ENCODE results near the gene CCND3. TPM values are rescaled to one million over a fixed set of nuclear protein-coding genes. Genes with fewer than 3 reads are reported as not detected.

Gene CCND3
- total RNA-seq, 1 donor from 2014 or later, result 11.8 TPM

DNA sequence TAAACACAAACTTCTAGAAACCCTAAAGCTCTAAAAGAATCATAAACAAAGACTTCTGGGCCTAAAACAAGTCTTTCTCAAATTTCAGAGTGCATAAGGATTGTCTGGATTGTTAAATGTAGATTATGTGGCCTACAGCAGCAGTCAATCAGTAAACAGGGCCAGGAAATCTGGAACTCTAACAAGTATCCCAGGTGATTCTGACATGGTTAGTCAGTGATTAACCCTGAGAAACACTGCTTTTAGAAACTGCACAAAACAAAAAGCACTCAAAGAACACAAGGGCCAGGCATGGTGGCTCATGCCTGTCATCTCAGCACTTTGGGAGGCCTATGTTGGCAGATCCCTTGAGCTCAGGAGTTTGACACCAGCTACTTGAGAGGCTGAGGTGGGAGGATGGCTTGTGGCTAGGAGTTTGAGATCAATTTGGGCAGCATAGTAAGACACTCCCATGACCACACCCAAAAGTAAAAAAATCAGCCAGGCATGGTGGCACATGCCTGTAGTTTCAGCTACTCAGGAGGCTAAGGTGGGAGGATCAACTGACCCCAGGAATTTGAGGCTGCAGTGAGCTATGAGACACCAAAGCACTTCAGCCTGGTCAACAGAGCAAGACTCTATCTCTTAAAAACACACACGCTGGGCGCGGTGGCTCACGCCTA is 26.6 kb downstream of the CCND3 start:
- TF ChIP-seq, protein P1, sequence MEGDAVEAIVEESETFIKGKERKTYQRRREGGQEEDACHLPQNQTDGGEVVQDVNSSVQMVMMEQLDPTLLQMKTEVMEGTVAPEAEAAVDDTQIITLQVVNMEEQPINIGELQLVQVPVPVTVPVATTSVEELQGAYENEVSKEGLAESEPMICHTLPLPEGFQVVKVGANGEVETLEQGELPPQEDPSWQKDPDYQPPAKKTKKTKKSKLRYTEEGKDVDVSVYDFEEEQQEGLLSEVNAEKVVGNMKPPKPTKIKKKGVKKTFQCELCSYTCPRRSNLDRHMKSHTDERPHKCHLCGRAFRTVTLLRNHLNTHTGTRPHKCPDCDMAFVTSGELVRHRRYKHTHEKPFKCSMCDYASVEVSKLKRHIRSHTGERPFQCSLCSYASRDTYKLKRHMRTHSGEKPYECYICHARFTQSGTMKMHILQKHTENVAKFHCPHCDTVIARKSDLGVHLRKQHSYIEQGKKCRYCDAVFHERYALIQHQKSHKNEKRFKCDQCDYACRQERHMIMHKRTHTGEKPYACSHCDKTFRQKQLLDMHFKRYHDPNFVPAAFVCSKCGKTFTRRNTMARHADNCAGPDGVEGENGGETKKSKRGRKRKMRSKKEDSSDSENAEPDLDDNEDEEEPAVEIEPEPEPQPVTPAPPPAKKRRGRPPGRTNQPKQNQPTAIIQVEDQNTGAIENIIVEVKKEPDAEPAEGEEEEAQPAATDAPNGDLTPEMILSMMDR (IDR thresholded peaks at IDR 0.05; ENCODE audit: insufficient read depth, low read length, severe bottlenecking), result no peak
- FAIRE-seq (no peak), DNase-seq (ENCODE audit: low read depth) (no peak)
- H3K27me3 ChIP-seq (ENCODE audit: control insufficient read depth, insufficient read depth, low read length), result no peaks in the 10 kb centered on the region
- peaks cover 17% of the 10 kb centered on the region for H3K36me3 ChIP-seq (ENCODE audit: control insufficient read depth, insufficient read depth, low read length)
- H3K4me3 ChIP-seq (ENCODE audit: low read depth, low read length), result no peak overlapping the region

DNA sequence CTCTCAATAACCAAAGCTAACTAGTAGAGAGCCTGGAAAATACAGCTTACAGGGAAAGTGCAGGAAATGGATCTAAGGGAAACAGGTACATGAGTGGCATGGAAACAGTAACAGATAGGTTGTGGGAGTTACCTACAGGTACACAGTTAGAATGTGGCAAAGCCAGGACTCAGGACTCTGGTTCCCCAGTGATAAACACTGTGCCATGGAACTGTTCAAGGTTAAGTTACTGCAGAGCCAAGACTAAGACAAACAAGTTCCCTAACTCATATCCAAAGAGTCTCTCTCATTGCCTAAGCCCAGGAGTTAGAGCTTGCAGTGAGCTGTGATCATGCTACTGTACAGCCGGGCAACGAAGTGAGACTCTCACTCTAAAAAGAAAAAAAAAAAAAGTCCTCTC is 27.3 kb downstream of the CCND3 start:
- TF ChIP-seq, protein P1 (IDR thresholded peaks at IDR 0.05; ENCODE audit: insufficient read depth, low read length, severe bottlenecking), result no peak
- H3K27me3 ChIP-seq (ENCODE audit: control insufficient read depth, insufficient read depth, low read length), result no peaks in the 10 kb centered on the region
- no peak overlapping the region for H3K4me3 ChIP-seq (ENCODE audit: low read depth, low read length)
- DNase-seq (ENCODE audit: low read depth), result no peak
- no peak for FAIRE-seq
- peaks cover 17% of the 10 kb centered on the region for H3K36me3 ChIP-seq (ENCODE audit: control insufficient read depth, insufficient read depth, low read length)

DNA sequence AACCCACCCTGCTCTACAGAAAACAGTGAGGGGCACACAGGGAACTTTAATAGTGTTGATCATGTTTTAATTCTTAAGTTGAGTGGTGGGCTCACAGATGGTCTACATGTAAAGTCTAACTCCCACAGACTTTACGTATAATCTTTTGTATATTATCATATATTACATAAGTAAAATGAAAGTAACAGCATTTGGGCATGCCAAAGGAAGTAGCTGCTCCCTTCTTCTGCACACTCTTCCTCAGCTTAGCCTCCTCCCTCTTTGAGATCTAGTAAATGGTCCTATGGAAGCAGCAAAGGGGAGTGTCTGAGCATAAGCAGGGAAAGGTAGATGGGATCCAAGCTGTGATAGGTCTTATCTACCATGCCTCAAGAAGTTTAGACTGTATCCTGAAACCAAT is 31.9 kb downstream of the CCND3 start:
- H3K27me3 ChIP-seq (ENCODE audit: control insufficient read depth, insufficient read depth, low read length), result no peaks in the 10 kb centered on the region
- DNase-seq (ENCODE audit: low read depth), result no peak
- no peak overlapping the region for H3K4me3 ChIP-seq (ENCODE audit: low read depth, low read length)
- peaks cover 16% of the 10 kb centered on the region for H3K36me3 ChIP-seq (ENCODE audit: control insufficient read depth, insufficient read depth, low read length)
- no peak for FAIRE-seq
- TF ChIP-seq, protein P1 (IDR thresholded peaks at IDR 0.05; ENCODE audit: insufficient read depth, low read length, severe bottlenecking), result no peak

DNA sequence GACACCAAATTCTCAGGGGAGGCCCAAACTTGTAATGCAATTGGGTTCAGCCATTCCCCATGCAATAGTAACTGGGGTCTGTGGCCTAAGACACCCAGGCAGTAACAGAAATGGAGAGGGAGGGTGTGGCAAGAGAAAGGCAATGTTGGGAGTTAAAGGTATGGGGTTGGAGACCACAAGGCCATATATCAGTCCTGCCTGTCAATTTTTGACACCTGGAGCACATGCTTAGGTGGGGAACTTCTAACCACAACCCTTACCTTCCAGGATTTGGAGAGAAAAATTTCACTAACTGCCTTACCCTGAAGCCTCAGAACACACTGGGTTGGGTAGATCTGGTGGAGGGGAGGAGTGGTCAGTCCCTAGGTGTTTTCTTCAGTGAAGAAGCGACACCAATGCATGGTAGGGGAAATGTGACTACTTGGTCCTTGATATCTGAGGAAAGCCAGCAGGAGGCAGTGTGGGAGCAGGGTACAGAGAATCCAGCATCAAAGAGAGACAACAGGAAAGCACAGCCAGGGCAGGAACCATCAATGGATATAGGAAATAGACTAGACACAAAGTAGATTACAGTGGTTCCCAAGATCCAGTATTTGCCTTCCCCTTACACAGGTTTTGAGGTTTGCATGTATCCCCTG is 39.6 kb downstream of the CCND3 start:
- no peak for DNase-seq (ENCODE audit: low read depth)
- Histone ChIP-seq H3K36me3 (ENCODE audit: control insufficient read depth, insufficient read depth, low read length) (peaks cover 11% of the 10 kb centered on the region), H3K27me3 (ENCODE audit: control insufficient read depth, insufficient read depth, low read length) (no peaks in the 10 kb centered on the region), H3K4me3 (ENCODE audit: low read depth, low read length) (no peak overlapping the region)
- TF ChIP-seq, protein P1 (IDR thresholded peaks at IDR 0.05; ENCODE audit: insufficient read depth, low read length, severe bottlenecking), result peak; percentile 4
- no peak for FAIRE-seq

DNA sequence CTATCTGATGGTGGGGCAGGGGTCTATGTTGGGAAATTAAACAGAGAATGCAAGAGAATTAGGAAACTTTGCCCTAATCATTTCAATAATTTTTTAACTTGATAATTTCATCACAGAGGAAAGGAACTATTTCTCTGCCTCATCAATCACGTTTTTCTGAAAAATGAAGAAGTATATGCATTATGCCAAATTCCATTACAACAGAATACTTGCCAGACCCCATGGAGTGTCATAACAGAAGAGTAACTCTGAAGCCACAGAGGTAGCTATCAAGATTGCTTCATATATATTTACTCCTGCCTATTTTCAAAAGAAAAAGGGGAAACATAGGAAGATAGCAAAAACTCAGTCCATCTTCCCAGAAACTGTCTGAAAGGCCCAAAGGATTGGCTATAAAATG is 40.7 kb downstream of the CCND3 start:
- Histone ChIP-seq H3K4me3 (ENCODE audit: low read depth, low read length) (no peak overlapping the region), H3K27me3 (ENCODE audit: control insufficient read depth, insufficient read depth, low read length) (no peaks in the 10 kb centered on the region), H3K36me3 (ENCODE audit: control insufficient read depth, insufficient read depth, low read length) (peaks cover 7% of the 10 kb centered on the region)
- DNase-seq (ENCODE audit: low read depth) (no peak), FAIRE-seq (no peak)
- TF ChIP-seq, protein P1 (IDR thresholded peaks at IDR 0.05; ENCODE audit: insufficient read depth, low read length, severe bottlenecking), result no peak

All from bronchial epithelial cell (primary cell).